ENCODE measurements around the gene IFT43.

IFT43 gene

DNA sequence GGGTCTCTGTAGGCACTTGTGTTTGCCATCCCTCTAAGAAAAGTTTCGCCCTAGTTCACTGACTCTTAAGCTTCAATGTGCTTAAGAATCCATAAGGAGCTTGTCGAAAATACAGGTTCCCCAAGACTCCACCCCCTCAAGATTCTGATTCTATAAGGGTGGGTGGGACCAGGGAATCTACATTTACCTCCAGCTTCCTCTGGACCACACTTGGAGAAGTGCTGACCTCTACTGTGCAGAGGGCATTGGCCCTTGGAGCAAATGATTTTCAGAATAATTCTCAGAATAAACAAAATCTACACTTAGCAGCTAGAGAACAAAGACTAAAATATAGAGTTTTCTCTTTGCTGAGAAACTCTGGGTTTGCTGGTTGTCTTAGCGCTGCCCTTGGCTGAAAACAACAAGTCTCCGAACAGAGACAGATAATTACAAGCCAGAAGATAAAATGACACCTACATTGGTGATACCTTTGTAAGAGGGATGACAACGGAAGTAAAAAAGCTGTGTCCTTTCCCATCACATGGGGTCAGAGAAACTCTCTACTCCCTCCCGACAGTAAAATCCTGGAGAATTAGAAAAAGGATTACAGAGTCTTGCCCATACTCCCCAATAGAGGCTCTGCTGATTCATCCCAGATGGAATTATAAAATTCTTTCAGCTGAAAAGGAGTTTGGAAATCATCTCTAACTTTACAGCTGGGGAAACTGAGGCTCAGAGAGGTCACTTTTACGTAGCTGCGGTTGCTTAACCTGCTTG lies 8.6 kb upstream of the IFT43 start:
- DNase-seq (ENCODE audit: extremely low spot score), result no peak
- ChIA-PET POLR2A (no interaction called here), CTCF (interaction anchor here (1.0 to 1.6 kb wide), 4 partner anchors 9 to 268 kb away, joined by 4 to 10 read pairs (median 6); partner anchors contain the start of gene IFT43)
- no peak for TF ChIP-seq ELF4 (IDR thresholded peaks at IDR 0.05)
- TF ChIP-seq LEF1 (IDR thresholded peaks at IDR 0.05; ENCODE audit: borderline replicate concordance), result no peak
- no peak for TF ChIP-seq L3MBTL2 (conservative IDR thresholded peaks at IDR 0.05)
- TF ChIP-seq, protein P1, sequence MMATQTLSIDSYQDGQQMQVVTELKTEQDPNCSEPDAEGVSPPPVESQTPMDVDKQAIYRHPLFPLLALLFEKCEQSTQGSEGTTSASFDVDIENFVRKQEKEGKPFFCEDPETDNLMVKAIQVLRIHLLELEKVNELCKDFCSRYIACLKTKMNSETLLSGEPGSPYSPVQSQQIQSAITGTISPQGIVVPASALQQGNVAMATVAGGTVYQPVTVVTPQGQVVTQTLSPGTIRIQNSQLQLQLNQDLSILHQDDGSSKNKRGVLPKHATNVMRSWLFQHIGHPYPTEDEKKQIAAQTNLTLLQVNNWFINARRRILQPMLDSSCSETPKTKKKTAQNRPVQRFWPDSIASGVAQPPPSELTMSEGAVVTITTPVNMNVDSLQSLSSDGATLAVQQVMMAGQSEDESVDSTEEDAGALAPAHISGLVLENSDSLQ (IDR thresholded peaks at IDR 0.05), result no peak
- no peak for TF ChIP-seq TARDBP (IDR thresholded peaks at IDR 0.05)
- no peak for TF ChIP-seq FOXA1 (IDR thresholded peaks at IDR 0.05)
- no peak for TF ChIP-seq SUZ12 (IDR thresholded peaks at IDR 0.05)
- TF ChIP-seq CTBP1 (IDR thresholded peaks at IDR 0.05; ENCODE audit: borderline replicate concordance), result no peak
- no peak for TF ChIP-seq ZNF384 (IDR thresholded peaks at IDR 0.05)
- no peak for TF ChIP-seq SP1 (IDR thresholded peaks at IDR 0.05)
- no peak for TF ChIP-seq NFRKB (IDR thresholded peaks at IDR 0.05)
- no peak for TF ChIP-seq FOXM1 (IDR thresholded peaks at IDR 0.05; ENCODE audit: borderline replicate concordance)

DNA sequence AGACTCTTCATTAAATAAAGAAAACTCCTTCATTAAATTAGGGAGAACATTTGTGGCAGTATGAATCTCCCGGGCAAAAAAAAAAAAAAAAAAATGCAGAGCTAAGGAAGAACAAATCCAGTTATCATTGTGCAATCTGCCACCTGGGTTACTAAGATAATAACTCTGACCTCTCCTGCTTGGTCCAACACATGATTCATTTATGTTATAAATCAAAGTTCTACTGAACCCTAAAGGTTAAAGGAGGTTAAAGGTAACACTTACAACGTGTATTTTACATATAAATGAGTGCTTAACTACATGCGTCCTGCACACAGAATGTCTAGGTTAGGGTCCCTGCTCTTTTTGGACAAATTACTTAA lies 8.0 kb upstream of the IFT43 start:
- no peak for TF ChIP-seq TARDBP (IDR thresholded peaks at IDR 0.05)
- TF ChIP-seq HDGF (IDR thresholded peaks at IDR 0.05; ENCODE audit: borderline replicate concordance), result no peak
- no peak for TF ChIP-seq FOXM1 (IDR thresholded peaks at IDR 0.05; ENCODE audit: borderline replicate concordance)
- TF ChIP-seq, protein P1 (IDR thresholded peaks at IDR 0.05), result no peak
- no peak for TF ChIP-seq L3MBTL2 (conservative IDR thresholded peaks at IDR 0.05)
- no peak for TF ChIP-seq ARNT (IDR thresholded peaks at IDR 0.05)
- no peak for TF ChIP-seq NFRKB (IDR thresholded peaks at IDR 0.05)
- TF ChIP-seq SP1 (IDR thresholded peaks at IDR 0.05), result no peak
- TF ChIP-seq FOXA1 (IDR thresholded peaks at IDR 0.05), result no peak
- TF ChIP-seq FOXK2 (IDR thresholded peaks at IDR 0.05), result no peak
- no peak for TF ChIP-seq ZNF384 (IDR thresholded peaks at IDR 0.05)
- DNase-seq (ENCODE audit: extremely low spot score), result no peak
- ChIA-PET POLR2A (no interaction called here), CTCF (interaction anchor here (1.0 to 1.6 kb wide), 2 partner anchors 8 to 269 kb away, joined by 4 to 6 read pairs; partner anchors contain the start of gene IFT43)

GRCh38 chr14:75978249-75978731 lies 7.3 kb upstream of the IFT43 start:
- TF ChIP-seq HDGF (IDR thresholded peaks at IDR 0.05; ENCODE audit: borderline replicate concordance) (no peak), SUZ12 (IDR thresholded peaks at IDR 0.05) (no peak), BHLHE40 (IDR thresholded peaks at IDR 0.05; ENCODE audit: borderline replicate concordance) (no peak), FOXK2 (IDR thresholded peaks at IDR 0.05) (no peak), TARDBP (IDR thresholded peaks at IDR 0.05) (no peak), CTBP1 (IDR thresholded peaks at IDR 0.05; ENCODE audit: borderline replicate concordance) (no peak), LEF1 (IDR thresholded peaks at IDR 0.05; ENCODE audit: borderline replicate concordance) (no peak), FOXM1 (IDR thresholded peaks at IDR 0.05; ENCODE audit: borderline replicate concordance) (no peak), ARNT (IDR thresholded peaks at IDR 0.05) (no peak), L3MBTL2 (conservative IDR thresholded peaks at IDR 0.05) (no peak), NFRKB (IDR thresholded peaks at IDR 0.05) (no peak), ELF4 (IDR thresholded peaks at IDR 0.05) (no peak), FOXA1 (IDR thresholded peaks at IDR 0.05) (no peak), ZNF384 (IDR thresholded peaks at IDR 0.05) (no peak), SP1 (IDR thresholded peaks at IDR 0.05) (no peak)
- TF ChIP-seq, protein P1 (IDR thresholded peaks at IDR 0.05), result no peak
- CTCF ChIA-PET, result interaction anchor here (0.6 to 2.2 kb wide), 3 partner anchors 41 to 160 kb away, joined by 4 to 19 read pairs (median 7); no protein-coding TSS in a partner anchor
- DNase-seq (ENCODE audit: extremely low spot score), result no peak
- POLR2A ChIA-PET, result no interaction called here

- ChIA-PET CTCF (interaction anchor here (0.6 to 2.3 kb wide), 7 partner anchors 11 to 403 kb away, joined by 3 to 19 read pairs (median 5); no protein-coding TSS in a partner anchor), POLR2A (no interaction called here)
- DNase-seq (ENCODE audit: extremely low spot score), result peak; percentile 60
- no peak for TF ChIP-seq ZNF384 (IDR thresholded peaks at IDR 0.05)
- no peak for TF ChIP-seq NFRKB (IDR thresholded peaks at IDR 0.05)
- no peak for TF ChIP-seq TARDBP (IDR thresholded peaks at IDR 0.05)
- TF ChIP-seq BHLHE40 (IDR thresholded peaks at IDR 0.05; ENCODE audit: borderline replicate concordance), result no peak
- no peak for TF ChIP-seq HDGF (IDR thresholded peaks at IDR 0.05; ENCODE audit: borderline replicate concordance)
- no peak for TF ChIP-seq ARNT (IDR thresholded peaks at IDR 0.05)
- no peak for TF ChIP-seq FOXK2 (IDR thresholded peaks at IDR 0.05)
- no peak for TF ChIP-seq FOXM1 (IDR thresholded peaks at IDR 0.05; ENCODE audit: borderline replicate concordance)
- TF ChIP-seq CTBP1 (IDR thresholded peaks at IDR 0.05; ENCODE audit: borderline replicate concordance), result no peak
Observed at GRCh38 chr14:75979071-75979571, 6.4 kb upstream of the IFT43 start.

DNA sequence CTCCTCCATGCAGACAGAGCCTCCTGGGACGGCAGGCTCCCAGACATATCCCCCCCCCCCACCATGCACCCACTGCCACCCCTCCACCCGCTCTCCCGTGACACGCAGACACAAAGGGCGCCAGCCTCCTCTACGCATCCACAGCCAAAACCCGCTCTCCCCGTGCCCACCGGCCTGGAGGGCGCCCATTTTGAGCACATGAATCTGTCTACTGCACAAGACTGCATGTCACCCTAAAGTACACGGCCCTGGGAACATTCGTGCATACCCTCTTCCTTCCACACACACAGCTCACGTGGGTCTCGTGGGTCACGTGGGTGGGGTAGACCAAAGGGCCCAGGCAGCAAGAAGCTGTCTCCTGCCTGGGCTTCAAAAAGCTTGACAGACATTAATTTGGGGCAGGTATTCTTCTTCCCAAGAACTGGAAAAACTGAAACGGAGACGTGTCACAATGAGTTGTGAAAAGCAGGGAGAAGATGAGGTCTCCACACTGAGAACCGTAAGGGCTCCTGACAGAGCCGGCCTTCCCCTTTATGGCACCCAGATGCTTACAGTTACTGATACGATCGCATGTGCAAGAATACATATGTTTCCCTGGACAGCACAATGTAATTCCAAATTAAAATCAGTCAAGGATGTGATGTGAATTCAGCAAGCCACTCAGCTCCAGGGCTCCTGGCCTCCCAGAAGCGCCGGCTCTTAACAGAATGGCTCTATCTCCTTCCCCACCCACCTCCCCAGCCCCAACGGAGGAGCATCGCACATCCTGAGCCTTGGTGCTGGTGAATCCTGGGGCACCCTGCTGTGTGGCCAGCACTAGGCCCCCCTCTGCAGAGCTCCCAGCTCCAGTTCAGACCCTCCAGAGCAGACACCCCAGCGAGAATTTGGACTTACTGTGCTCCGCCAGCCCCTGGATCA lies 5.7 kb upstream of the IFT43 start:
- TF ChIP-seq FOXA1 (IDR thresholded peaks at IDR 0.05) (no peak), FOXK2 (IDR thresholded peaks at IDR 0.05) (no peak), ZNF384 (IDR thresholded peaks at IDR 0.05) (no peak), ELF4 (IDR thresholded peaks at IDR 0.05) (no peak), ARNT (IDR thresholded peaks at IDR 0.05) (no peak)
- TF ChIP-seq, protein P1 (IDR thresholded peaks at IDR 0.05), result no peak
- no peak for DNase-seq (ENCODE audit: extremely low spot score)
- POLR2A ChIA-PET, result no interaction called here
- CTCF ChIA-PET, result interaction anchor here (0.6 to 2.3 kb wide), 6 partner anchors 12 to 404 kb away, joined by 3 to 19 read pairs (median 4); no protein-coding TSS in a partner anchor

All from HEK293T (cell line).